Osteocyte (in vitro differentiated cells): ENCODE results near the gene RYR3. TPM values are rescaled to one million over a fixed set of nuclear protein-coding genes. Genes with fewer than 3 reads are reported as not detected.

ENCODE experiments used
- DNase-seq: peaks from one replicate; pipeline ENCODE4 v3.0.0; 2021; ENCODE audit warnings: mixed read lengths; ENCODE audit not compliant: unreplicated experiment; ENCODE audit errors: extremely low spot score
- H3K27ac Mint-ChIP-seq: one replicate; pipeline ENCODE4 v1.8.0; 2021; ENCODE audit warnings: mild to moderate bottlenecking, mixed read lengths; ENCODE audit not compliant: unreplicated experiment
- H3K27me3 Mint-ChIP-seq: one replicate; pipeline ENCODE4 v1.8.0; 2021; ENCODE audit warnings: mixed read lengths; ENCODE audit not compliant: unreplicated experiment
- H3K36me3 Mint-ChIP-seq: one replicate; pipeline ENCODE4 v1.8.0; 2021; ENCODE audit warnings: mixed read lengths; ENCODE audit not compliant: unreplicated experiment
- H3K4me1 Mint-ChIP-seq: one replicate; pipeline ENCODE4 v1.8.0; 2021; ENCODE audit warnings: mixed read lengths; ENCODE audit not compliant: unreplicated experiment
- H3K4me3 Mint-ChIP-seq: one replicate; pipeline ENCODE4 v1.8.0; 2021; ENCODE audit warnings: mild to moderate bottlenecking, moderate library complexity, mixed read lengths; ENCODE audit not compliant: unreplicated experiment
- H3K9me3 Mint-ChIP-seq: one replicate; pipeline ENCODE4 v1.8.0; 2021; ENCODE audit warnings: mixed read lengths; ENCODE audit not compliant: unreplicated experiment
- total RNA-seq: library from RNA; stranded (reverse); gene quantifications from 2 replicates; pipeline ENCODE4 v1.2.1, GENCODE V29; 2021
- TF ChIP-seq, protein P1 (sequence below): fragments of 200-600 bp; sonication (generic); IDR thresholded peaks from 2 replicates; pipeline ENCODE4 v1.5.0; 2021; ENCODE audit warnings: antibody characterized with exemption, mild to moderate bottlenecking, moderate library complexity

RYR3 gene
- total RNA-seq, 1 donor from 2014 or later: not detected

DNA sequence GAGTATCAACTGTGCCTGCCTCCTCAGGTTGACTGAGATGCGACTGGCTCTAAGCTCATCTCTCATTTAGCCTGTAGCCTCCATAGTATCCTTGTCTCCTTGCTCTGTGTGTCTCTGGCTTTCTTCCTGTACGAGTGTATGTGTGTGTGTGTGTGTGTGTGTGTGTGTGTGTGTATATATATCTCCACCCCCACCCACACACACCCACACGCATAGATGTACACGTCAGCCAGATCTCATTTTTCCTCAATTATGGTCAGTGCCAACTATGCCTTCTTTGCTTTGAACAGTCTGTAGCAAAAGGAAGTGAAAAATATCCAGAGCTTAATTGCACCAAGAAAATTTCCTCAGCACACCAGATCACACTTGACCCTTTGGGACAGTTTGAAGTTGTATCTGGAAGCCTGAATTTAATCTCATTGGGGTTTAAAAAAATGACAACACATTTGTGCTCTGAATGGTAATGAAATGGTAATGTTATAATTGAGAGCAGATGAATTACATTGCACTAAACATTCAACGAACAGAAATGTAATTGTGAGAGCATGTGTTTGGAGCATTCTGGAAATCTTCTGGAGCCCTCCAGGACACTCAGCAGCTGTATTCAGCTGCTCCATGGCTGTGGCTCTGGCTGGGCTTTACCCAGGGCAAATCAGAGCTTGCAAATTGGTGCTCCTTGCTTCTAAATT lies 63.6 kb downstream of the RYR3 start:
- Mint-ChIP-seq H3K27ac (no peak overlapping the region), H3K4me1 (no peaks in the 10 kb centered on the region), H3K27me3 (peaks cover 24% of the 10 kb centered on the region), H3K4me3 (no peak overlapping the region), H3K9me3 (no peaks in the 10 kb centered on the region), H3K36me3 (no peaks in the 10 kb centered on the region)
- TF ChIP-seq, protein P1, sequence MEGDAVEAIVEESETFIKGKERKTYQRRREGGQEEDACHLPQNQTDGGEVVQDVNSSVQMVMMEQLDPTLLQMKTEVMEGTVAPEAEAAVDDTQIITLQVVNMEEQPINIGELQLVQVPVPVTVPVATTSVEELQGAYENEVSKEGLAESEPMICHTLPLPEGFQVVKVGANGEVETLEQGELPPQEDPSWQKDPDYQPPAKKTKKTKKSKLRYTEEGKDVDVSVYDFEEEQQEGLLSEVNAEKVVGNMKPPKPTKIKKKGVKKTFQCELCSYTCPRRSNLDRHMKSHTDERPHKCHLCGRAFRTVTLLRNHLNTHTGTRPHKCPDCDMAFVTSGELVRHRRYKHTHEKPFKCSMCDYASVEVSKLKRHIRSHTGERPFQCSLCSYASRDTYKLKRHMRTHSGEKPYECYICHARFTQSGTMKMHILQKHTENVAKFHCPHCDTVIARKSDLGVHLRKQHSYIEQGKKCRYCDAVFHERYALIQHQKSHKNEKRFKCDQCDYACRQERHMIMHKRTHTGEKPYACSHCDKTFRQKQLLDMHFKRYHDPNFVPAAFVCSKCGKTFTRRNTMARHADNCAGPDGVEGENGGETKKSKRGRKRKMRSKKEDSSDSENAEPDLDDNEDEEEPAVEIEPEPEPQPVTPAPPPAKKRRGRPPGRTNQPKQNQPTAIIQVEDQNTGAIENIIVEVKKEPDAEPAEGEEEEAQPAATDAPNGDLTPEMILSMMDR: no peak
- no peak for DNase-seq

DNA sequence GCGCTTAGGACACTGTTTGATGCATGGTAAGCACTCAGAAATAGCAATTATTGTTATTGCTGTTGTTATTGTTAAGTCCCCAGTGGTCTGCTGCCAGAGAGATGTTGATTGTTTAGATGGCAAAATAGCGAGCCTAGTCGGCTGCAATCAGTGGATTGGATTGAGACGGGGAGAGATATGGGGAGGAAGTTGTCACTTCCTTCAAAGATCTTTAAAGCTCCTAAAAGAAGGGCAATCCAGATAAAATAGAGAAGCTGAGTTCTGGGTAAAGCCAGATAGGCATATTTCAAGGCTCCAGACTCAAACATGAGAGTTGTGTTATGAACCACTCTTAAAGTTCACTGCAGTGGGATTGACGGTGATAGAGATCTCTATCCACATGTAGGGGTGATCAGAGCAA lies 64.5 kb downstream of the RYR3 start:
- Mint-ChIP-seq H3K27ac (no peak overlapping the region), H3K36me3 (no peaks in the 10 kb centered on the region), H3K4me1 (no peaks in the 10 kb centered on the region), H3K4me3 (no peak overlapping the region), H3K27me3 (peaks cover 18% of the 10 kb centered on the region), H3K9me3 (no peaks in the 10 kb centered on the region)
- TF ChIP-seq, protein P1: no peak
- DNase-seq: no peak

DNA sequence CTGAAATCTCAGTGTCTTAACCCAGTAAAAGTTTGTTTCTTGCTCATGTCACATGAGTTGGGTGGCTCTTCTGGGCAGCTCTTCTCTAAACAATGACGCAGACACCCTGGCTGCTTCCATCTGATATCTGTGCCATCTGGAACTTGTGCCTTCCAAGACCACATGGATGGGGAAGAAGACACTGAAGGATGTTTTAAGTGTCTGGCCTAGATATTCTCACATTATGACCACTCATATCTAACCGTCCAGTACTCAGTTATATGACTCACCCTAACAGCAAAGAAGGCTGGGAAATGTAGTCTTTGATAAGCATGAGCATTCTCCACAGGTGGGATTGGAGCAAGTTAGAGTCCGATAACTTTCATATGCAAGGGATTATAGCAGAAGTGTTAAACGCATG lies 66.4 kb downstream of the RYR3 start:
- H3K4me1 Mint-ChIP-seq: no peaks in the 10 kb centered on the region
- H3K27me3 Mint-ChIP-seq: peaks cover 25% of the 10 kb centered on the region
- TF ChIP-seq, protein P1: no peak
- H3K4me3 Mint-ChIP-seq: no peak overlapping the region
- no peaks in the 10 kb centered on the region for H3K36me3 Mint-ChIP-seq
- no peak overlapping the region for H3K27ac Mint-ChIP-seq
- no peaks in the 10 kb centered on the region for H3K9me3 Mint-ChIP-seq
- DNase-seq: no peak

DNA sequence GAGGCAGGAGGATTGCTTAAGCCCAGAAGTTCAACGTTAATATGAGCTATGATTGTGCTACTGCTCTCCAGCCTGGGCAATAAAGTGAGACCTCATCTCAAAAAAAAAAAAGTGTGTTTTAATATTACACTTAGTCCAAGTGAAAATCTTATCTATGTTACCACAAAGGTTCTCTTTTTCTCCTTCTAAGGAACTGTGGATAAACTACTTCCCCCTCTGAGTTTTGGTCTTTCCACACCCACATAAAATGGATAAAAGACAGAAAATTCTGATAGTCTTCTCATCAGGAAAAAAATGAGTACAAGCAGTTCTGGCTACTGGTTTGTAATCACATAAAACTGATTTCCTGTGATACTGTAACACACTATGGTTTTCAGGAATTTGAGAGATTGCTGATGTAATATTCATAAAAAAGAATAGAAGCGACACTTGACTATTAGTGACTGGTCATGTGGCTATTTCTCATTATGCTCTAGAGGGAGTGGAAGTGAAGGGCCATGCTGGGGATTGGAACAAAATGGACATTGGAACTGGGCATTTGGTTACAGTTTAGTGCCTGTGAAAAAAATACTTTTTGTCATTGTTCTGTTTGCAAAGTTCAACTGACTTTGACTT lies 68.2 kb downstream of the RYR3 start:
- peaks cover 26% of the 10 kb centered on the region for H3K27me3 Mint-ChIP-seq
- H3K4me3 Mint-ChIP-seq: no peak overlapping the region
- H3K27ac Mint-ChIP-seq: no peak overlapping the region
- no peak for DNase-seq
- H3K4me1 Mint-ChIP-seq: no peaks in the 10 kb centered on the region
- TF ChIP-seq, protein P1: no peak
- no peaks in the 10 kb centered on the region for H3K36me3 Mint-ChIP-seq
- H3K9me3 Mint-ChIP-seq: no peaks in the 10 kb centered on the region

- H3K4me1 Mint-ChIP-seq: no peaks in the 10 kb centered on the region
- no peaks in the 10 kb centered on the region for H3K9me3 Mint-ChIP-seq
- no peak overlapping the region for H3K4me3 Mint-ChIP-seq
- H3K36me3 Mint-ChIP-seq: no peaks in the 10 kb centered on the region
- peaks cover 19% of the 10 kb centered on the region for H3K27me3 Mint-ChIP-seq
- TF ChIP-seq, protein P1: no peak
- DNase-seq: no peak
- no peak overlapping the region for H3K27ac Mint-ChIP-seq
Observed at GRCh38 chr15:33380406-33380805, 69.6 kb downstream of the RYR3 start.
